Neural progenitor cell (in vitro differentiated cells): ENCODE measurements around the gene ONECUT1.

ENCODE experiments used
- EZH2 ChIP-seq: fragments of 200-600 bp; sonication (generic); IDR thresholded peaks from 2 replicates; pipeline ENCODE4 v1.6.1; 2017; ENCODE audit warnings: antibody characterized with exemption, mild to moderate bottlenecking, moderate library complexity
- TF ChIP-seq, protein P1 (sequence below): fragments of 200-600 bp; sonication (generic); IDR thresholded peaks from 2 replicates; pipeline ENCODE4 v1.5.1; 2017; ENCODE audit warnings: antibody characterized with exemption, mild to moderate bottlenecking

DNA sequence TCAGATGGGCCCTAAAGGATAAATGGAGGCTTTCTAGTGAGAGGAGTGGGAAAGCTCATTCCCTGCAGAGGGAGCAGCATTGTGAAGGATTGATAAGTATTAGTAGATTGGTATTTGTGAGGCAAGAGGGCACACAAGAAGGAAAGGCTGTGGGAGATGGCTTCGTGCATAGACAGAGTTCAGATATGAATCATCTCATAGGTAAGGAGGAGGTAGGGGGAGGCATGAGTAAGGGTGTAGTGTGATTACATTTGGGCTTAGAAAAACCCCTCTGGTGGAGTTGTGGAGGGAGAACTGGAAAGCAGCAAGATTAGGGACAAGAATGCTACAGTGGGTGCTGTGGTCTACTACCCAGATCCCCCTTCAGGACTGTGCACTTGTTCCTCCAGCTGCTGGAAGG is 29.6 kb downstream of the ONECUT1 start:
- TF ChIP-seq, protein P1, sequence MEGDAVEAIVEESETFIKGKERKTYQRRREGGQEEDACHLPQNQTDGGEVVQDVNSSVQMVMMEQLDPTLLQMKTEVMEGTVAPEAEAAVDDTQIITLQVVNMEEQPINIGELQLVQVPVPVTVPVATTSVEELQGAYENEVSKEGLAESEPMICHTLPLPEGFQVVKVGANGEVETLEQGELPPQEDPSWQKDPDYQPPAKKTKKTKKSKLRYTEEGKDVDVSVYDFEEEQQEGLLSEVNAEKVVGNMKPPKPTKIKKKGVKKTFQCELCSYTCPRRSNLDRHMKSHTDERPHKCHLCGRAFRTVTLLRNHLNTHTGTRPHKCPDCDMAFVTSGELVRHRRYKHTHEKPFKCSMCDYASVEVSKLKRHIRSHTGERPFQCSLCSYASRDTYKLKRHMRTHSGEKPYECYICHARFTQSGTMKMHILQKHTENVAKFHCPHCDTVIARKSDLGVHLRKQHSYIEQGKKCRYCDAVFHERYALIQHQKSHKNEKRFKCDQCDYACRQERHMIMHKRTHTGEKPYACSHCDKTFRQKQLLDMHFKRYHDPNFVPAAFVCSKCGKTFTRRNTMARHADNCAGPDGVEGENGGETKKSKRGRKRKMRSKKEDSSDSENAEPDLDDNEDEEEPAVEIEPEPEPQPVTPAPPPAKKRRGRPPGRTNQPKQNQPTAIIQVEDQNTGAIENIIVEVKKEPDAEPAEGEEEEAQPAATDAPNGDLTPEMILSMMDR: no peak
- TF ChIP-seq EZH2: no peak
